Esophagus muscularis mucosa (tissue), 4 donors: Measurements from ENCODE around the gene ARHGAP4. TPM values are rescaled to one million over a fixed set of nuclear protein-coding genes. Genes with fewer than 3 reads are reported as not detected.

ENCODE experiments used
- DNase-seq: peaks from one replicate; pipeline ENCODE4 v3.0.0-alpha.2; 2017; ENCODE audit errors: extremely low spot score
- H3K27ac ChIP-seq, 4 donors: fragments of 200-600 bp; sonication (generic); replicated peaks in 1 of 4; 1 replicate in 3 of 4; 2 replicates in 1 of 4; pipeline ENCODE4 v1.5.1; 2016 to 2019; ENCODE audit warnings: mild to moderate bottlenecking in 1 of 4
- H3K27me3 ChIP-seq, 4 donors: fragments of 200-600 bp; sonication (generic); one replicate each; pipeline versions ENCODE4 v1.5.1 to v1.6.0; 2016 to 2019
- H3K36me3 ChIP-seq, 4 donors: fragments of 200-600 bp; sonication (generic); one replicate each; pipeline ENCODE4 v1.5.1; 2016 to 2019
- H3K4me1 ChIP-seq, 4 donors: fragments of 200-600 bp; sonication (generic); one replicate each; pipeline ENCODE4 v1.5.1; 2016 to 2019
- H3K4me3 ChIP-seq, 4 donors: fragments of 200-600 bp; sonication (generic); 1 replicate in 2 of 4; 2 replicates in 2 of 4; pipeline ENCODE4 v1.5.1; 2016 to 2019; ENCODE audit warnings: mild to moderate bottlenecking in 4 of 4, moderate library complexity in 1 of 4
- H3K9me3 ChIP-seq, 4 donors: fragments of 200-600 bp; sonication (generic); 1 replicate in 3 of 4; 2 replicates in 1 of 4; pipeline ENCODE4 v1.5.1; 2016 to 2019
- CTCF ChIP-seq, 3 experiments: fragments of 200-600 bp in 2 of 3; fragments of 450-650 bp in 1 of 3; sonication (generic) in 2 of 3; IDR thresholded peaks; one replicate each; pipeline ENCODE4 v1.5.1; 2017 to 2019; ENCODE audit warnings: antibody characterized with exemption in 3 of 3, mild to moderate bottlenecking in 2 of 3, moderate library complexity in 1 of 3
- EP300 ChIP-seq: sonication (generic); formaldehyde crosslinking; IDR thresholded peaks from one replicate; pipeline ENCODE4 v1.6.1; 2017; ENCODE audit warnings: antibody characterized with exemption
- POLR2A ChIP-seq: fragments of 450-650 bp; IDR thresholded peaks from one replicate; pipeline ENCODE4 v1.6.1; 2017; ENCODE audit warnings: antibody characterized with exemption, moderate library complexity, mild to moderate bottlenecking, low read depth
- POLR2AphosphoS5 ChIP-seq, 2 donors: sonication (generic); formaldehyde crosslinking; IDR thresholded peaks; one replicate each; pipeline ENCODE4 v1.6.1; 2017; ENCODE audit warnings: antibody characterized with exemption in 2 of 2
- WGBS: methylation state at CpG from one replicate; pipeline ENCODE4 v1.1.5; 2018; 5-methylcytosine and 5-hydroxymethylcytosine counted together
- intact Hi-C: fragments of 100-400 bp; cut with DNase I; formaldehyde crosslinking; loops from one replicate; pipeline ENCODE4 v1.15.1; 2023
- total RNA-seq, 4 donors: library from RNA; depleted of rRNA; stranded (reverse); fragments of >200 nt; gene quantifications; one replicate each; pipeline versions ENCODE4 v1.1.0 to v1.2.1, GENCODE V29; 2016

ARHGAP4 gene
- total RNA-seq, 4 donors from 2014 or later, result 15.9 to 22.4 (median 17.7) TPM

GRCh38 chrX:153969904-153970356 is 43.9 kb upstream of the ARHGAP4 start:
- DNase-seq, result no peak
- peak in 1 of 2 donors; percentile 15 for TF ChIP-seq POLR2AphosphoS5 (IDR thresholded peaks at IDR 0.05)
- no peak for TF ChIP-seq EP300
- no peak for TF ChIP-seq CTCF (IDR thresholded peaks at IDR 0.05)
- Histone ChIP-seq H3K27me3 (no peaks in the 10 kb centered on the region), H3K4me1 (peaks cover 55 to 70% (median 66%) of the 10 kb centered on the region in 4 donors), H3K27ac (peak overlapping the region; percentile 95 to 99 (median 98)), H3K4me3 (peak overlapping the region; percentile 65 to 81 (median 72)), H3K36me3 (no peaks in the 10 kb centered on the region), H3K9me3 (no peaks in the 10 kb centered on the region)
- intact Hi-C loops, result no loop called here
- whole genome bisulfite sequencing, result 26% methylated on average over 20 of the region's 26 CpGs

- DNase-seq, result no peak
- H3K9me3 ChIP-seq, result no peaks in the 10 kb centered on the region
- H3K27me3 ChIP-seq, result no peaks in the 10 kb centered on the region
- peak overlapping the region; percentile 95 to 99 (median 98) for H3K27ac ChIP-seq
- intact Hi-C loops, result no loop called here
- H3K4me3 ChIP-seq, result peak overlapping the region; percentile 65 to 81 (median 72)
- 43% methylated on average over 20 of the region's 25 CpGs for WGBS
- H3K4me1 ChIP-seq, result peaks cover 53 to 71% (median 63%) of the 10 kb centered on the region in 4 donors
- H3K36me3 ChIP-seq, result peaks cover 0 to 2% (median 0%) of the 10 kb centered on the region in 4 donors
- TF ChIP-seq POLR2AphosphoS5 (IDR thresholded peaks at IDR 0.05) (no peak), CTCF (IDR thresholded peaks at IDR 0.05) (no peak), EP300 (no peak), POLR2A (no peak)
Observed at GRCh38 chrX:153969125-153969903, 43.2 kb upstream of the ARHGAP4 start.

GRCh38 chrX:153968754-153969124 is 42.7 kb upstream of the ARHGAP4 start:
- DNase-seq, result no peak
- intact Hi-C loops, result no loop called here
- Histone ChIP-seq H3K27me3 (no peaks in the 10 kb centered on the region), H3K36me3 (peaks cover 0 to 8% (median 6%) of the 10 kb centered on the region in 4 donors), H3K4me1 (peaks cover 47 to 68% (median 60%) of the 10 kb centered on the region in 4 donors), H3K27ac (peak overlapping the region; percentile 95 to 99 (median 98)), H3K9me3 (no peaks in the 10 kb centered on the region), H3K4me3 (peak overlapping the region; percentile 65 to 81 (median 72))
- TF ChIP-seq EP300 (no peak), POLR2AphosphoS5 (IDR thresholded peaks at IDR 0.05) (no peak), CTCF (IDR thresholded peaks at IDR 0.05) (no peak), POLR2A (no peak)
- 50% methylated on average over 9 of the region's 12 CpGs for WGBS

GRCh38 chrX:153968255-153968654 is 42.2 kb upstream of the ARHGAP4 start:
- peak overlapping the region; percentile 95 to 99 (median 98) for H3K27ac ChIP-seq
- 57% methylated on average over 9 of the region's 9 CpGs for whole genome bisulfite sequencing
- H3K27me3 ChIP-seq, result no peaks in the 10 kb centered on the region
- intact Hi-C loops, result no loop called here
- H3K36me3 ChIP-seq, result peaks cover 0 to 13% (median 11%) of the 10 kb centered on the region in 4 donors
- TF ChIP-seq POLR2A, result no peak
- no peak for TF ChIP-seq CTCF (IDR thresholded peaks at IDR 0.05)
- no peak for TF ChIP-seq EP300
- TF ChIP-seq POLR2AphosphoS5 (IDR thresholded peaks at IDR 0.05), result no peak
- peak overlapping the region; percentile 65 to 81 (median 72) for H3K4me3 ChIP-seq
- no peak for DNase-seq
- H3K4me1 ChIP-seq, result peaks cover 42 to 64% (median 55%) of the 10 kb centered on the region in 4 donors
- no peaks in the 10 kb centered on the region for H3K9me3 ChIP-seq
